DOHH2 (cell line): ENCODE results near the gene RXRA.

Experiments used
- H3F3A ChIP-seq: fragments of 200-600 bp; sonication (generic), shearing (Covaris generic); 2 replicates; pipeline ENCODE4 v1.6.0; 2016; ENCODE audit warnings: antibody characterized with exemption, mild to moderate bottlenecking; ENCODE audit not compliant: control insufficient read depth, insufficient read depth
- H3K27ac ChIP-seq: fragments of 200-600 bp; sonication (generic); 2 replicates; pipeline ENCODE4 v1.5.1; 2014; ENCODE audit warnings: low read depth, mild to moderate bottlenecking, low read length, moderate library complexity
- H3K27me3 ChIP-seq: fragments of 200-600 bp; sonication (generic); 2 replicates; pipeline ENCODE4 v1.6.1; 2014; ENCODE audit warnings: mild to moderate bottlenecking, low read length, mixed read lengths; ENCODE audit not compliant: control insufficient read depth
- H3K36me3 ChIP-seq: fragments of 200-600 bp; sonication (generic); 2 replicates; pipeline ENCODE4 v1.6.1; 2014; ENCODE audit warnings: mild to moderate bottlenecking, low read length, moderate library complexity, mixed read lengths; ENCODE audit not compliant: control insufficient read depth
- H3K4me1 ChIP-seq: fragments of 200-600 bp; sonication (generic); 2 replicates; pipeline ENCODE4 v1.6.1; 2014; ENCODE audit warnings: mild to moderate bottlenecking, low read length, mixed read lengths; ENCODE audit not compliant: control insufficient read depth
- H3K4me2 ChIP-seq: fragments of 200-600 bp; sonication (generic); 2 replicates; pipeline ENCODE4 v1.6.0; 2014; ENCODE audit warnings: mild to moderate bottlenecking, low read length, moderate library complexity
- H3K4me3 ChIP-seq: fragments of 200-600 bp; sonication (generic); 2 replicates; pipeline ENCODE4 v1.5.1; 2014; ENCODE audit warnings: mild to moderate bottlenecking, low read length, mixed read lengths
- H3K79me2 ChIP-seq: fragments of 200-600 bp; sonication (generic); 2 replicates; pipeline ENCODE4 v1.6.1; 2014; ENCODE audit warnings: mild to moderate bottlenecking, low read length, mixed read lengths; ENCODE audit not compliant: control insufficient read depth
- H3K9me2 ChIP-seq: fragments of 200-600 bp; sonication (generic); replicated peaks from 2 replicates; pipeline ENCODE4 v1.6.1; 2014; ENCODE audit warnings: mild to moderate bottlenecking, low read length, mixed read lengths; ENCODE audit not compliant: control insufficient read depth
- H3K9me3 ChIP-seq: fragments of 200-600 bp; sonication (generic); 2 replicates; pipeline ENCODE4 v1.6.1; 2014; ENCODE audit warnings: antibody characterized with exemption, low read length, mixed read lengths; ENCODE audit not compliant: control insufficient read depth, insufficient read depth
- H4K20me1 ChIP-seq: fragments of 200-600 bp; sonication (generic); 2 replicates; pipeline ENCODE4 v1.6.0; 2014; ENCODE audit warnings: low read depth, mild to moderate bottlenecking, antibody characterized with exemption, low read length, moderate library complexity; ENCODE audit not compliant: control insufficient read depth, insufficient read depth
- CTCF ChIP-seq: fragments of 200-600 bp; sonication (generic); IDR thresholded peaks from one replicate; pipeline ENCODE4 v1.5.1; 2014; ENCODE audit warnings: antibody characterized with exemption, mild to moderate bottlenecking, low read depth, low read length; ENCODE audit not compliant: poor library complexity, severe bottlenecking
- EZH2phosphoT487 ChIP-seq: fragments of 200-600 bp; sonication (generic); IDR thresholded peaks from 2 replicates; pipeline ENCODE4 v1.6.1; 2017; ENCODE audit warnings: borderline replicate concordance, mild to moderate bottlenecking, antibody characterized with exemption, low read length, moderate library complexity, mixed read lengths

The RXRA gene

DNA sequence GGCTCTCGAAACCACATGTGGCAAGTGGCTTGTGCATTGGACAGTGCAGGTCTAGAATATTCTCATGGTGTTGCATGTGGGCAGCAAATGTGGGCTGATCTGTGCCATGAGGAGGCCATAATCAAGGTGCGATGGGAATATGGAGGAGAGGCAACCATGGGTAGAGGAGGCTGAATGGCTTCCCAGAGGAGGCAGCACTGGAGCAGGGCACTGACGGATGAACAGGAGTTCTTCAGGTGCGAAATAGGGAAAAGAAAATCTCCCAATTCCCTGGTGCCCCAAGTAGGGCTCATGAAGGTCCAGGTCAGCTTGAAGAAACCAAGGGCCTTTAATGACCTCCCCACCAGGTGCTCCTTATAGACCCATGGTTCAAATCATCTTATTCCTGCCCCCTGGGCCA, 126.5 kb downstream of the RXRA start:
- Histone ChIP-seq H3K27ac (no peak overlapping the region), H3K4me2 (no peak overlapping the region), H3K9me3 (peaks cover 17% of the 10 kb centered on the region), H3K4me3 (no peak overlapping the region), H3K36me3 (no peaks in the 10 kb centered on the region), H4K20me1 (no peaks in the 10 kb centered on the region), H3K27me3 (no peaks in the 10 kb centered on the region), H3K9me2 (no peaks in the 10 kb centered on the region), H3K79me2 (no peaks in the 10 kb centered on the region), H3K4me1 (no peaks in the 10 kb centered on the region), H3F3A (no peaks in the 10 kb centered on the region)
- no peak for TF ChIP-seq EZH2phosphoT487

GRCh38 chr9:134453776-134454475, 127.7 kb downstream of the RXRA start:
- TF ChIP-seq CTCF (no peak), EZH2phosphoT487 (no peak)
- Histone ChIP-seq H3K4me1 (no peaks in the 10 kb centered on the region), H3K9me2 (no peaks in the 10 kb centered on the region), H3K27ac (no peak overlapping the region), H4K20me1 (no peaks in the 10 kb centered on the region), H3K9me3 (peaks cover 5% of the 10 kb centered on the region; the same call in 1 of the 2 replicates), H3K36me3 (no peaks in the 10 kb centered on the region), H3K27me3 (no peaks in the 10 kb centered on the region), H3F3A (no peaks in the 10 kb centered on the region), H3K4me2 (no peak overlapping the region), H3K79me2 (no peaks in the 10 kb centered on the region), H3K4me3 (no peak overlapping the region)

- Histone ChIP-seq H3K4me3 (no peak overlapping the region), H3K4me2 (no peak overlapping the region), H4K20me1 (no peaks in the 10 kb centered on the region), H3K79me2 (no peaks in the 10 kb centered on the region), H3K36me3 (no peaks in the 10 kb centered on the region), H3K4me1 (no peaks in the 10 kb centered on the region), H3K27ac (no peak overlapping the region), H3F3A (no peaks in the 10 kb centered on the region), H3K9me2 (no peaks in the 10 kb centered on the region), H3K9me3 (peaks cover under 1% of the 10 kb centered on the region; the same call in 1 of the 2 replicates), H3K27me3 (no peaks in the 10 kb centered on the region)
- TF ChIP-seq CTCF (no peak), EZH2phosphoT487 (no peak)
Measured at GRCh38 chr9:134454476-134454857, 128.2 kb downstream of the RXRA start.

GRCh38 chr9:134455021-134455471, 128.8 kb downstream of the RXRA start:
- no peak overlapping the region for H3K4me3 ChIP-seq
- H3F3A ChIP-seq = no peaks in the 10 kb centered on the region
- H4K20me1 ChIP-seq = no peaks in the 10 kb centered on the region
- H3K27ac ChIP-seq = no peak overlapping the region
- H3K9me3 ChIP-seq = no peaks in the 10 kb centered on the region
- no peaks in the 10 kb centered on the region for H3K36me3 ChIP-seq
- no peaks in the 10 kb centered on the region for H3K9me2 ChIP-seq
- TF ChIP-seq CTCF = no peak
- TF ChIP-seq EZH2phosphoT487 = no peak
- no peaks in the 10 kb centered on the region for H3K27me3 ChIP-seq
- no peaks in the 10 kb centered on the region for H3K4me1 ChIP-seq
- no peak overlapping the region for H3K4me2 ChIP-seq
- no peaks in the 10 kb centered on the region for H3K79me2 ChIP-seq
